H1 (cell line): ENCODE results near the gene SOX30. TPM values are rescaled to one million over a fixed set of nuclear protein-coding genes. Genes with fewer than 3 reads are reported as not detected.

Experiments
- CTCF ChIA-PET: fragments of 300-600 bp; sonication (Branson Sonifier 250); formaldehyde crosslinking; loops from one replicate; lab custom pipeline; 2021; ENCODE audit not compliant: partially characterized antibody; lab: Charles Lee
- POLR2A ChIA-PET: fragments of 300-600 bp; sonication (Branson Sonifier 250); formaldehyde crosslinking; loops from one replicate; lab custom pipeline; 2021; ENCODE audit warnings: inconsistent platforms; ENCODE audit not compliant: partially characterized antibody; lab: Charles Lee
- DNase-seq, 2 experiments: peaks; one replicate each; pipeline versions ENCODE4 v3.0.0 to v3.0.0-alpha.2; 2010 to 2022; ENCODE audit warnings: low spot score in 2 of 2, low read depth in 1 of 2, mixed read lengths in 1 of 2
- FAIRE-seq: peaks from 2 replicates; lab custom pipeline; 2011; peaks lifted over from hg19 to GRCh38; lab: Jason Lieb, UNC
- H2AFZ ChIP-seq: 2 replicates; pipeline ENCODE4 v1.8.1; 2012; ENCODE audit warnings: low read length, inconsistent platforms
- H2AK5ac ChIP-seq: 2 replicates; pipeline ENCODE4 v1.6.1; 2013; ENCODE audit warnings: low read depth, low read length
- H2BK120ac ChIP-seq: replicated peaks from 2 replicates; pipeline ENCODE3; 2013; ENCODE audit warnings: low read depth, low read length, inconsistent platforms
- H2BK12ac ChIP-seq: 2 replicates; pipeline ENCODE4 v1.6.1; 2013; ENCODE audit warnings: low read depth, low read length
- H2BK15ac ChIP-seq: 2 replicates; pipeline ENCODE4 v1.6.1; 2013; ENCODE audit warnings: low read length
- H2BK20ac ChIP-seq: 2 replicates; pipeline ENCODE4 v1.6.1; 2013; ENCODE audit warnings: low read length
- H2BK5ac ChIP-seq: 2 replicates; pipeline ENCODE4 v1.6.1; 2013; ENCODE audit warnings: low read depth, low read length
- H3K14ac ChIP-seq: 2 replicates; pipeline ENCODE4 v1.6.1; 2013; ENCODE audit warnings: inconsistent platforms; ENCODE audit not compliant: insufficient read length
- H3K18ac ChIP-seq: 2 replicates; pipeline ENCODE4 v1.6.1; 2013; ENCODE audit warnings: low read length; ENCODE audit errors: extremely low read depth
- H3K23ac ChIP-seq: 2 replicates; pipeline ENCODE4 v1.6.1; 2013; ENCODE audit warnings: inconsistent platforms; ENCODE audit not compliant: insufficient read length
- H3K23me2 ChIP-seq: 2 replicates; pipeline ENCODE4 v1.6.1; 2013; ENCODE audit warnings: low read depth, low read length
- H3K27ac ChIP-seq: 2 replicates; pipeline ENCODE4 v1.6.1; 2011; ENCODE audit warnings: low read depth, low read length, inconsistent platforms
- H3K27me3 ChIP-seq, 4 experiments: replicated peaks in 1 of 4; 1 replicate in 1 of 4; 2 replicates in 3 of 4; pipeline versions ENCODE4 v1.6.1 to v1.8.1; 2011 to 2013; ENCODE audit warnings: low read length in 3 of 4, mild to moderate bottlenecking in 3 of 4, inconsistent platforms in 2 of 4, mixed read lengths in 2 of 4, moderate library complexity in 1 of 4; ENCODE audit not compliant: control insufficient read depth in 3 of 4, insufficient read depth in 3 of 4; ENCODE audit errors: extremely low read depth in 1 of 4
- H3K36me3 ChIP-seq, 4 experiments: 2 replicates each; pipeline versions ENCODE4 v1.6.1 to v1.8.1; 2011 to 2013; ENCODE audit warnings: mild to moderate bottlenecking in 4 of 4, low read length in 3 of 4, moderate library complexity in 2 of 4, control low read depth in 1 of 4, inconsistent platforms in 1 of 4; ENCODE audit not compliant: insufficient read depth in 4 of 4, control insufficient read depth in 2 of 4
- H3K4ac ChIP-seq: replicated peaks from 2 replicates; pipeline ENCODE3; 2013; ENCODE audit warnings: low read length, low read depth, mixed read lengths, inconsistent platforms; ENCODE audit not compliant: insufficient read length
- H3K4me1 ChIP-seq, 4 experiments: replicated peaks in 1 of 4; 1 replicate in 1 of 4; 2 replicates in 3 of 4; pipeline versions ENCODE4 v1.6.1 to v1.8.1; 2011 to 2013; ENCODE audit warnings: low read length in 3 of 4, inconsistent platforms in 2 of 4, mixed read lengths in 1 of 4; ENCODE audit not compliant: insufficient read depth in 4 of 4, control insufficient read depth in 3 of 4
- H3K4me2 ChIP-seq, 2 experiments: 2 replicates each; pipeline versions ENCODE4 v1.6.1 to v1.8.1; 2011 to 2013; ENCODE audit warnings: low read depth in 2 of 2, low read length in 2 of 2, control low read depth in 1 of 2, inconsistent platforms in 1 of 2, mild to moderate bottlenecking in 1 of 2; ENCODE audit not compliant: insufficient read depth in 1 of 2
- H3K4me3 ChIP-seq, 4 experiments: fragments of 200-600, 300-600 bp in 1 of 4; sonication (generic), shearing (Covaris generic), sonication (Bioruptor Twin) in 1 of 4; 2 replicates each; pipeline versions ENCODE4 v1.5.1 to v1.8.1; 2011 to 2016; ENCODE audit warnings: low read length in 4 of 4, low read depth in 3 of 4, control low read depth in 2 of 4, inconsistent platforms in 2 of 4, mild to moderate bottlenecking in 2 of 4, mixed read lengths in 1 of 4, moderate library complexity in 1 of 4; ENCODE audit not compliant: insufficient read depth in 2 of 4; ENCODE audit errors: extremely low read depth in 1 of 4
- H3K56ac ChIP-seq: replicated peaks from 2 replicates; pipeline ENCODE3; 2013; ENCODE audit warnings: low read depth, mild to moderate bottlenecking, mixed read lengths, low read length, inconsistent platforms; ENCODE audit not compliant: insufficient read length
- H3K79me1 ChIP-seq: 2 replicates; pipeline ENCODE4 v1.6.1; 2013; ENCODE audit warnings: low read depth, low read length, control low read depth
- H3K79me2 ChIP-seq, 2 experiments: 2 replicates each; pipeline versions ENCODE4 v1.6.1 to v1.8.1; 2012 to 2013; ENCODE audit warnings: low read length in 2 of 2, mild to moderate bottlenecking in 2 of 2, inconsistent platforms in 1 of 2; ENCODE audit not compliant: insufficient read depth in 2 of 2, control insufficient read depth in 1 of 2
- H3K9ac ChIP-seq, 4 experiments: replicated peaks in 1 of 4; 1 replicate in 1 of 4; 2 replicates in 3 of 4; pipeline versions ENCODE4 v1.6.1 to v1.8.1; 2011 to 2013; ENCODE audit warnings: low read depth in 3 of 4, low read length in 3 of 4, control low read depth in 2 of 4, mild to moderate bottlenecking in 2 of 4, moderate library complexity in 2 of 4, inconsistent platforms in 1 of 4; ENCODE audit errors: extremely low read depth in 1 of 4
- H3K9me3 ChIP-seq, 2 experiments: 2 replicates each; pipeline versions ENCODE4 v1.6.1 to v1.8.1; 2012 to 2013; ENCODE audit warnings: mild to moderate bottlenecking in 2 of 2, moderate library complexity in 2 of 2, control low read depth in 1 of 2, inconsistent platforms in 1 of 2, low read depth in 1 of 2, low read length in 1 of 2, mixed read lengths in 1 of 2; ENCODE audit not compliant: insufficient read depth in 2 of 2
- H4K20me1 ChIP-seq, 2 experiments: replicated peaks in 1 of 2; 2 replicates each; pipeline versions ENCODE3 to v1.8.1; 2011 to 2013; ENCODE audit warnings: inconsistent platforms in 2 of 2, low read length in 2 of 2, mild to moderate bottlenecking in 1 of 2; ENCODE audit not compliant: insufficient read depth in 2 of 2, control insufficient read depth in 1 of 2
- H4K5ac ChIP-seq: 2 replicates; pipeline ENCODE4 v1.6.1; 2013; ENCODE audit warnings: low read length, low read depth, mixed read lengths, inconsistent platforms; ENCODE audit not compliant: insufficient read length
- H4K8ac ChIP-seq: 2 replicates; pipeline ENCODE4 v1.8.0; 2013; ENCODE audit warnings: mild to moderate bottlenecking, moderate library complexity, low read length, inconsistent platforms; ENCODE audit not compliant: insufficient read depth; ENCODE audit errors: extremely low read depth
- H4K91ac ChIP-seq: replicated peaks from 2 replicates; pipeline ENCODE3; 2013; ENCODE audit warnings: low read length, mixed read lengths, inconsistent platforms; ENCODE audit not compliant: insufficient read length
- CREB1 ChIP-seq: IDR thresholded peaks from 2 replicates; pipeline ENCODE4 v1.6.1; 2012; ENCODE audit warnings: inconsistent platforms
- JUND ChIP-seq: IDR thresholded peaks from 2 replicates; pipeline ENCODE4 v1.6.1; 2011; ENCODE audit warnings: mild to moderate bottlenecking, improper control_type of control experiment, low read length
- PHF8 ChIP-seq: fragments of 200-600 bp; sonication (generic); conservative IDR thresholded peaks from 2 replicates; pipeline ENCODE4 v1.7.1; 2012; ENCODE audit warnings: low read depth, mild to moderate bottlenecking, inconsistent platforms, low read length, moderate library complexity
- POLR2AphosphoS5 ChIP-seq: IDR thresholded peaks from 2 replicates; pipeline ENCODE4 v1.6.1; 2011; ENCODE audit warnings: low read depth, low read length
- RFX5 ChIP-seq: IDR thresholded peaks from 2 replicates; pipeline ENCODE4 v1.6.1; 2011; ENCODE audit warnings: low read depth, low read length, improper control_type of control experiment, borderline replicate concordance
- SIN3A ChIP-seq, 2 experiments: IDR thresholded peaks in 1 of 2; conservative IDR thresholded peaks in 1 of 2; 2 replicates each; pipeline ENCODE4 v1.6.1; 2011 to 2012; ENCODE audit warnings: low read length in 2 of 2, improper control_type of control experiment in 1 of 2, low read depth in 1 of 2, mild to moderate bottlenecking in 1 of 2
- SIRT6 ChIP-seq: IDR thresholded peaks from one replicate; pipeline ENCODE4 v1.7.1; 2012; ENCODE audit warnings: low read length, inconsistent platforms
- SP2 ChIP-seq: IDR thresholded peaks from 2 replicates; pipeline ENCODE4 v1.6.1; 2012; ENCODE audit warnings: mild to moderate bottlenecking, low read length, inconsistent platforms
- TAF1 ChIP-seq: IDR thresholded peaks from 2 replicates; pipeline ENCODE4 v1.6.1; 2011; ENCODE audit warnings: mild to moderate bottlenecking, low read depth, low read length
- TEAD4 ChIP-seq: IDR thresholded peaks from 2 replicates; pipeline ENCODE4 v1.6.1; 2012; ENCODE audit warnings: low read depth, low read length, inconsistent platforms, mixed read lengths
- YY1 ChIP-seq: IDR thresholded peaks from 2 replicates; pipeline ENCODE4 v1.6.1; 2011; ENCODE audit warnings: low read depth, mild to moderate bottlenecking, low read length
- ZNF274 ChIP-seq: IDR thresholded peaks from 2 replicates; pipeline ENCODE4 v1.7.0; 2012; ENCODE audit warnings: low read length, borderline replicate concordance; ENCODE audit errors: extremely low read depth
- WGBS, 2 experiments: shearing (Covaris generic) in 1 of 2; methylation state at CpG; one replicate each; pipeline versions ENCODE4 v1.1.6 to v1.1.7; 2013 to 2015; ENCODE audit warnings: low lambda C conversion rate in 2 of 2, mixed read lengths in 2 of 2, inconsistent platforms in 1 of 2, low coverage in 1 of 2, missing lambda C conversion rate in 1 of 2; ENCODE audit not compliant: insufficient replicate concordance in 2 of 2, insufficient coverage in 1 of 2, insufficient read length in 1 of 2; ENCODE audit errors: extremely low coverage in 1 of 2, missing lambda C conversion rate in 1 of 2; 5-methylcytosine and 5-hydroxymethylcytosine counted together
- polyA plus RNA-seq, 7 experiments: library from polyadenylated mRNA; depleted of rRNA in 3 of 7; stranded (reverse) in 5 of 7; unstranded in 2 of 7; fragments of >200 nt in 5 of 7; fragments of 200-250 nt in 2 of 7; gene quantifications; 1 replicate in 5 of 7; 2 replicates in 1 of 7; 4 replicates in 1 of 7; pipeline versions ENCODE4 v1.2.1 to v1.2.3, GENCODE V29; 2011 to 2013; ENCODE audit warnings: missing spikeins in 2 of 7, mixed read lengths in 2 of 7
- total RNA-seq: library from RNA; stranded (reverse); fragmentation: NEBNext Ultra II Directional; extraction: Animal tissue kit (Norgen Biotek cat#: 25700); gene quantifications from 2 replicates; pipeline ENCODE4 v1.2.1, GENCODE V29; 2021
- TF ChIP-seq, protein P1 (sequence below): IDR thresholded peaks from 2 replicates; pipeline ENCODE4 v1.6.1; 2011; ENCODE audit warnings: low read depth, mild to moderate bottlenecking, low read length; ENCODE audit not compliant: insufficient read depth
- TF ChIP-seq, protein P2 (sequence below): IDR thresholded peaks from 2 replicates; pipeline ENCODE4 v1.6.1; 2012; ENCODE audit warnings: low read length, inconsistent platforms

Gene SOX30
- total and polyA plus RNA-seq, 2 of the 8 experiments (the other 6 are each of a cell fraction or from before 2014, with no cell fraction given) = 0.35 TPM; not detected in 1

DNA sequence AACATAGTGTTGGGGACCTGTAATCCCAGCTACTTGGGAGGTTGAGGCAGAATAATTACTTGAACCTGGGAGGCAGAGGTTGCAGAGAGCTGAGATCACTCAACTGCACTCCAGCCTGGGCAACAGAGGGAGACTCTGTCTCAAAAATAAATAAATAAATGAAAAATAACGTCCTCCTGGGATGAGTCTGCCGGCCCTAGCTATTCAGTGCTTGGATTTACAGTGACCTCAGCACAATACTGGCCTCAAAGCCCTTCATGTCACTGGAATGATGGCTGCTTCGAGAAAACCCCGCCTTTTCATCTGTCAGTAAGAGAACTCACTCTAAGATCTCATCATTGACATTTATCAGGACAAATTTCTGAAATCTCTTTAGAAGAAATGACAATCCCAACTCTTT is 35.5 kb downstream of the SOX30 start:
- FAIRE-seq (no peak), DNase-seq (no peak)
- Histone ChIP-seq H3K23ac (no peak overlapping the region), H2AK5ac (no peak overlapping the region), H3K18ac (no peak overlapping the region), H3K4me1 (no peaks in the 10 kb centered on the region), H3K4ac (no peak overlapping the region), H2BK20ac (no peak overlapping the region), H3K9ac (no peak overlapping the region), H4K8ac (no peak overlapping the region), H3K4me2 (no peak overlapping the region), H2BK5ac (no peak overlapping the region), H2AFZ (no peak overlapping the region), H2BK12ac (no peak overlapping the region), H3K14ac (no peak overlapping the region), H3K4me3 (no peak overlapping the region), H3K36me3 (no peaks in the 10 kb centered on the region), H2BK15ac (no peak overlapping the region), H3K27ac (no peak overlapping the region), H2BK120ac (no peak overlapping the region), H3K79me1 (no peaks in the 10 kb centered on the region), H3K9me3 (no peaks in the 10 kb centered on the region), H4K5ac (no peak overlapping the region), H3K23me2 (no peaks in the 10 kb centered on the region), H4K91ac (no peak overlapping the region), H4K20me1 (no peaks in the 10 kb centered on the region), H3K27me3 (no peaks in the 10 kb centered on the region), H3K56ac (no peak overlapping the region), H3K79me2 (no peaks in the 10 kb centered on the region)
- ChIA-PET POLR2A (no interaction called here), CTCF (no interaction called here)
- 84% methylated on average over 4 of the region's 4 CpGs; no CpG with 5 or more reads in 1 of the 2 experiments for WGBS, 2 experiments
- TF ChIP-seq SIRT6 = no peak
- TF ChIP-seq, protein P1, sequence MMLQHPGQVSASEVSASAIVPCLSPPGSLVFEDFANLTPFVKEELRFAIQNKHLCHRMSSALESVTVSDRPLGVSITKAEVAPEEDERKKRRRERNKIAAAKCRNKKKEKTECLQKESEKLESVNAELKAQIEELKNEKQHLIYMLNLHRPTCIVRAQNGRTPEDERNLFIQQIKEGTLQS = no peak
- TF ChIP-seq SIN3A (conservative IDR thresholded peaks at IDR 0.05 in 1 of 2, IDR thresholded peaks at IDR 0.05 in 1 of 2; ENCODE audit: low read depth in 1 of 2, low read length in 2 of 2) = no peak
- TF ChIP-seq POLR2AphosphoS5 = no peak
- no peak for TF ChIP-seq TAF1
- TF ChIP-seq JUND = no peak
- TF ChIP-seq PHF8 = no peak
- TF ChIP-seq, protein P2, sequence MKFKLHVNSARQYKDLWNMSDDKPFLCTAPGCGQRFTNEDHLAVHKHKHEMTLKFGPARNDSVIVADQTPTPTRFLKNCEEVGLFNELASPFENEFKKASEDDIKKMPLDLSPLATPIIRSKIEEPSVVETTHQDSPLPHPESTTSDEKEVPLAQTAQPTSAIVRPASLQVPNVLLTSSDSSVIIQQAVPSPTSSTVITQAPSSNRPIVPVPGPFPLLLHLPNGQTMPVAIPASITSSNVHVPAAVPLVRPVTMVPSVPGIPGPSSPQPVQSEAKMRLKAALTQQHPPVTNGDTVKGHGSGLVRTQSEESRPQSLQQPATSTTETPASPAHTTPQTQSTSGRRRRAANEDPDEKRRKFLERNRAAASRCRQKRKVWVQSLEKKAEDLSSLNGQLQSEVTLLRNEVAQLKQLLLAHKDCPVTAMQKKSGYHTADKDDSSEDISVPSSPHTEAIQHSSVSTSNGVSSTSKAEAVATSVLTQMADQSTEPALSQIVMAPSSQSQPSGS = no peak
- TF ChIP-seq SP2 = no peak
- no peak for TF ChIP-seq CREB1
- no peak for TF ChIP-seq TEAD4
- TF ChIP-seq RFX5 = no peak
- TF ChIP-seq YY1 = no peak
- TF ChIP-seq ZNF274 = no peak
